ENCODE data around the gene TLR4.

The TLR4 gene

DNA sequence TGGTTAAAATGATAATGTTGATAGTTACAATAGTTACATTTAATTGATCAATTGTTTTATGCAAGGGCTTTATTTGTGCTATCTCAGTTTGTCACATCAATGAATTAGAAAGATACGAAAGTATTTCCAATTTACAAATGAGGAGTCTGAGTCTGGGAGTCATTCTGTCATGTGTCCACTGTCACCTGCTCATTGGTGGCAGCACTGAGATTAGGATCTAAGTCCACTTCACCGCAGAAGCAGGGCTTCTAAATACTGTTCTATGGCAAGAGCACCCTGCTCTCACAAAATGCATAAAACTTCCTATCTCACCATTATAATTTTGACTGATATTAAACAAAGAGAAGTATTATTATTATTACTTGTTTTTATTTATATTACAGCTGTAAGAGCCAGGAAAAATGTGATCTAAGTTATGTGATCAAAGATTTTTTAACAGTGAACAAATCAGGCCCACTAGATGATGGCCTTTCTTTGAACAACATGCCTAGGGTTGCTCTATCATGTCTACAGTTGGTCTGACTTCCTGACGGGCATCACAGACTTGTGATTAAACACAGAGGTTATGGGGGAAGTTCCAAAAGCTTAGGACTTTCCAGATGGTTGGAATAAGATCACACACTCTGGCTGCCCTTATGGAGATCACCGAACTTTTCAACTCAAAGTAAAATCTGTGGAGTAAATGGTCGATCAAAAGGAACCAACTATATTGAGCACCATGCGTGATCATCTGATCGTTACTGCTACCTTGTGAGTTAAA, 15.1 kb downstream of the TLR4 start:
- Histone ChIP-seq H3K4me3 (no peak overlapping the region), H3K4me2 (peak overlapping the region; percentile 69 to 87 (median 79)), H3K4me1 (peaks cover 34 to 99% (median 51%) of the 10 kb centered on the region in 10 experiments), H4K20me1 (peaks cover 0 to 20% (median 0%) of the 10 kb centered on the region in 11 experiments; a peak in 2 of 22 replicates), H3K9ac (peak overlapping the region in 3 of 11 experiments; percentile 53 to 73 (median 59); a peak in 5 of 22 replicates), H3K27ac (peak overlapping the region; percentile 68 to 84 (median 78); a peak in 19 of 22 replicates), H3K9me3 (replicated peaks in 1 of 11) (no peaks in the 10 kb centered on the region), H3K36me3 (peaks cover 0 to 18% (median 0%) of the 10 kb centered on the region in 11 experiments; a peak in 7 of 22 replicates), H3K27me3 (no peaks in the 10 kb centered on the region)
- TF ChIP-seq Cebpa-rat (IDR thresholded peaks at IDR 0.05), result no peak

DNA sequence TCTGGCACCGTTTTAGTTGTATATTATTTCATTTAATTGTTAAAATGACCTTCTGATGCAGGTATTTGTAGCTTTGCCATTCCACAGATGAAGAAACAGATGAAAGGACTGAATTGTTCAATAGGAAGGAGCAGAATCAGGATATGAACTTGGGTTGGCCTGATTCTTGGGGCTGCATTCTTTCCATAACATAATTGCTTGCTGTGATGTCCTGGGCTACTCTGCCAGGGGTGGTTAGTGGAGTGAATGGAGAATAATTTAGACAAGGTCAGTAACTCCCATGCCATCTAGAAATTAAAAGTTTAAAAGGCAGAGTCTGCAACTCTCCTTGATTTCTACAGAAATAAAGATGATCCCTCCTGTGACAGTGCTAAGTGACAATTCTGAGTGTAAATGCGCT, 15.9 kb downstream of the TLR4 start:
- peak overlapping the region in 7 of 11 experiments; percentile 17 to 87 (median 82); a peak in 10 of 22 replicates for H3K4me2 ChIP-seq
- no peaks in the 10 kb centered on the region for H3K9me3 ChIP-seq (replicated peaks in 1 of 11)
- H3K4me3 ChIP-seq, result no peak overlapping the region
- TF ChIP-seq Cebpa-rat (IDR thresholded peaks at IDR 0.05), result no peak
- no peak overlapping the region for H3K9ac ChIP-seq
- peaks cover 0 to 11% (median 0%) of the 10 kb centered on the region in 11 experiments; a peak in 3 of 22 replicates for H3K36me3 ChIP-seq
- H3K27ac ChIP-seq, result no peak overlapping the region
- no peaks in the 10 kb centered on the region for H3K27me3 ChIP-seq
- peaks cover 34 to 99% (median 52%) of the 10 kb centered on the region in 10 experiments for H3K4me1 ChIP-seq
- H4K20me1 ChIP-seq, result peaks cover 0 to 13% (median 0%) of the 10 kb centered on the region in 11 experiments; a peak in 2 of 22 replicates

DNA sequence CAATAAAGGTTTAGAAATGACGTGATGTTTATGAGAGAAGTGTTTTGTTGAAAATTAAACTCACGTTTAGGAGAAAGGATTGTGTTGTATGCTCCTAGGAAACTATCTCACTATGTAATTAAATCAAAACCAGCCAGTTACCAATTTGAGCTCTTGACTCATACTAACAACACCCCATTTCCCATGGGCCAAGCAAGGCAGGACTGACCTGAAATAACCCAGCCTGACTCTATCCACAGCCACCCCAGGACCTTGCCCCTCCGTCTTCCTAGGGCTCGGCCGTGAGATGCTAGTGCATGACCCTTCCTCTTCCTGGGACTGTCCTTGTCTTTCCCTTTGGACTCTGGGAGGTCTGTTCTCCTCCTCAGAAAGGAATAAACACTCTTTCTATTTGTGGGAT, 16.4 kb downstream of the TLR4 start:
- no peak overlapping the region for H3K4me3 ChIP-seq
- H3K9ac ChIP-seq, result no peak overlapping the region
- no peaks in the 10 kb centered on the region for H3K27me3 ChIP-seq
- no peak for TF ChIP-seq Cebpa-rat (IDR thresholded peaks at IDR 0.05)
- peaks cover 0 to 6% (median 0%) of the 10 kb centered on the region in 11 experiments; a peak in 3 of 22 replicates for H3K36me3 ChIP-seq
- peaks cover 34 to 99% (median 50%) of the 10 kb centered on the region in 10 experiments for H3K4me1 ChIP-seq
- no peak overlapping the region for H3K27ac ChIP-seq
- no peaks in the 10 kb centered on the region for H3K9me3 ChIP-seq (replicated peaks in 1 of 11)
- peak overlapping the region in 7 of 11 experiments; percentile 13 to 87 (median 31); a peak in 6 of 22 replicates for H3K4me2 ChIP-seq
- H4K20me1 ChIP-seq, result peaks cover 0 to 8% (median 0%) of the 10 kb centered on the region in 11 experiments; a peak in 2 of 22 replicates

DNA sequence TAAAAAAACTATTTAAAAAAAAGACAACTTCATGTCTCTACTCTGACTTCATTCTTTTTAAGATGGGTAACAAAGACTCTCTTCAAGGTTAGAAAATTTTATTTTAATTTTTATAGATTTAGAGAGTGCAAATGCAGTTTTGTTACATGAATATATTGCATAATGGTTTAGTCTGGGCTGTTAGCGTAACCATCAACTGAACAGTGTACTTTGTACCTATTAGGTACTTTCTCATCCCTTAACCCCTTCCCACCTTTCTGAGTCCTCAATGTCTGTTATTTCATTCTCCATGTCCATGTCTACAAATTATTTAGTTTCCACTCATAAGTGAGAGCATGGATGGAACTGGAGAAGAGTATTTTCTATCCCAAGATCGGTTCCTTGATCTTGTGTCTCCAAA, 16.8 kb downstream of the TLR4 start:
- H3K9me3 ChIP-seq (replicated peaks in 1 of 11), result no peaks in the 10 kb centered on the region
- no peak overlapping the region for H3K9ac ChIP-seq
- H3K4me3 ChIP-seq, result no peak overlapping the region
- H3K36me3 ChIP-seq, result peaks cover 0 to 2% (median 0%) of the 10 kb centered on the region in 11 experiments; a peak in 1 of 22 replicates
- no peak for TF ChIP-seq Cebpa-rat (IDR thresholded peaks at IDR 0.05)
- H3K27ac ChIP-seq, result no peak overlapping the region
- peaks cover 34 to 99% (median 49%) of the 10 kb centered on the region in 10 experiments for H3K4me1 ChIP-seq
- no peaks in the 10 kb centered on the region for H3K27me3 ChIP-seq
- H3K4me2 ChIP-seq, result peak overlapping the region in 4 of 11 experiments; percentile 17 to 87 (median 82); a peak in 3 of 22 replicates
- H4K20me1 ChIP-seq, result peaks cover 0 to 4% (median 0%) of the 10 kb centered on the region in 11 experiments; a peak in 1 of 22 replicates

DNA sequence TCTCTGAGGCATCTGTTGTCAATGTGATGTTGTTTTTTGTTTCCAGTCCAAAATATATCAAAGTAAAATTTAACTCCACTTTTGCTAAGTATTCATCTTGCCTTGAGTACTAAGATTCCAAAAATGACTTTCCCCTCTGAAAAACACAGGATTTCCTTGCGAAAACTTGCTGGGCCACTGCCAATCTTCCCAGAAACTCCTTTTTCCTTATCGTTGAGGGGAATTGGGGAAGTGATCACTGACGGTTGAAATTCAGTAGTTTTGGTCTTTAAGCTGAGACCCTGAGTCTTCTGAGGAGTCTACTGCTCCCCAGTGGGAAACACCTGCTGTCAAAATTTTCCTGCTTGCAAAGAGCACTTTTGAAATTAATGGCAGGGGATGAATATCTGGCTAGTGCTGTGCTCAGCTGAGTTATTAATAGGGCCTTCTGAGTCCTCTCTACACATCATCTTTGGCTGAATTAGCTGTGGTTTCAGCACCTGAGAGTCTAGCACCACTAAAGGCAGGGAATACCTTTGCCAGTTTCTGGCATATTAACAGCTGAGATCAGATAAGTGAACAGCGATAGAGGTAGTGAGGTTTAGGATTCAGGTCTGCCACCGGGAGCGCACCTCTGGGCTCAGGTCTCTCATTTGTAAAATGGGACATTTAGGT, 18.0 kb downstream of the TLR4 start:
- no peaks in the 10 kb centered on the region for H3K27me3 ChIP-seq
- H3K4me3 ChIP-seq, result no peak overlapping the region
- H3K36me3 ChIP-seq, result no peaks in the 10 kb centered on the region
- no peaks in the 10 kb centered on the region for H4K20me1 ChIP-seq
- peaks cover 34 to 89% (median 48%) of the 10 kb centered on the region in 10 experiments for H3K4me1 ChIP-seq
- TF ChIP-seq Cebpa-rat (IDR thresholded peaks at IDR 0.05), result no peak
- H3K27ac ChIP-seq, result no peak overlapping the region; a peak in 1 of 22 replicates
- H3K9me3 ChIP-seq (replicated peaks in 1 of 11), result no peaks in the 10 kb centered on the region
- peak overlapping the region in 1 of 11 experiments; percentile 32; a peak in 1 of 22 replicates for H3K9ac ChIP-seq
- peak overlapping the region; percentile 21 to 87 (median 44); a peak in 19 of 22 replicates for H3K4me2 ChIP-seq

DNA sequence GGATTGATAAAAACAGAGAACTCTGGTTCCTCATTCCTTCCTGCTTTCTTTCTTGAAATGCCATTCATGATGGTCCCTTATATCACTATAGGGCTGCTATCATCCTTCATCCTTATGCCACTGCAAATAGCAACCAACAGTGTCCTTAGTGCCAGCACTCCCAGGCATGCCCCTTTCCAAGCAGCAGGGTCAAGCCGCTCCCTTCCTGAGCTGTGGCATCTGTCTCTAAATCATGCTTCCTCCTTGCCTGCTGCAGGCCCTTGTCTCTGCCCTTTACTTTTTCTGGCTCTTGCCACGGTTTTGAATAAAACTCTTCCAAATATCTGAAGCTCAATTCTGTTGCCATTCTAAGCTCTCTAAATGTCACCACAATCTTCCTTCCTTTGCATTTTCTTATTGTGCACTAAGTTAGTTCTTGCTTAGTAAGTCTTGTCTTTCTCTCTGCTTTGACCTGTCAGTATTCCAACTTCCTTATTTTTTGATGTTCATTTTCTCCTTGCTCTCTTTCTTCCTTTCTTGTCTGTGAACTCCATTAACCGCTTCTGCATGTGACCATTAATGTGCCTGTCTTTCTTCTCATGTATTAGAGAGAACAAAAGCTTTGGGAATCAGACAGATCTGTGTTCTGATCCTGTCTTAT, 19.9 kb downstream of the TLR4 start:
- Histone ChIP-seq H3K27me3 (no peaks in the 10 kb centered on the region), H3K9ac (peak overlapping the region in 2 of 11 experiments; percentile 26 to 46; a peak in 3 of 22 replicates), H3K9me3 (replicated peaks in 1 of 11) (no peaks in the 10 kb centered on the region), H3K4me1 (peaks cover 18 to 78% (median 30%) of the 10 kb centered on the region in 10 experiments), H4K20me1 (no peaks in the 10 kb centered on the region), H3K4me2 (peak overlapping the region in 7 of 11 experiments; percentile 14 to 87 (median 63); a peak in 12 of 22 replicates), H3K27ac (peak overlapping the region in 6 of 11 experiments; percentile 27 to 70 (median 56); a peak in 11 of 22 replicates), H3K4me3 (no peak overlapping the region), H3K36me3 (no peaks in the 10 kb centered on the region)
- TF ChIP-seq Cebpa-rat (IDR thresholded peaks at IDR 0.05), result no peak

DNA sequence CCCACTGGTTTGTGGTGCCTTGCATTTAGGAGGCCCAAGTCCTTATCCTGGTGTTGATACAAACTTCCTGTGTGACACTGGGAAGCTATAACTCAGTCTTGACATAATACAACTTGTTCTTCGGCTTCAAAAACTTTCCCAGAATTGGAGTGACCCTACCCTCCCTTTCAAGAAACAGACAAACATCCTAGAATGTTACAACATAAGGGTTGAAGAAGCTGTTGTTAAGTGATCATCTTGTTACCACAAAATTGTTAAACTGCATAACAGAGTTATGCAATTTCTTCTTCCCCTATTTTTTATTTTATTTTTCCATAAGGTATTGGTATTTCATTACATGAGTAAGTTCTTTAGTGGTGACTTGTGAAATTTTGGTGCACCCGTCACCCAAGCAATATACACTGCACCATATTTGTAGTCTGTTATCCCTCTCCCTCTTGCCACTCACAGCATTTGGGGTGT, 21.3 kb downstream of the TLR4 start:
- Histone ChIP-seq H3K36me3 (no peaks in the 10 kb centered on the region), H3K4me2 (peak overlapping the region in 4 of 11 experiments; percentile 63 to 87 (median 74); a peak in 8 of 22 replicates), H3K27ac (peak overlapping the region in 5 of 11 experiments; percentile 45 to 70 (median 64); a peak in 9 of 22 replicates), H3K27me3 (no peaks in the 10 kb centered on the region), H3K9me3 (replicated peaks in 1 of 11) (no peaks in the 10 kb centered on the region), H3K9ac (peak overlapping the region in 1 of 11 experiments; percentile 46; a peak in 1 of 22 replicates), H3K4me3 (no peak overlapping the region), H4K20me1 (no peaks in the 10 kb centered on the region), H3K4me1 (peaks cover 8 to 72% (median 19%) of the 10 kb centered on the region in 10 experiments)
- TF ChIP-seq Cebpa-rat (IDR thresholded peaks at IDR 0.05), result 0 out of 22 replicates have a peak, but pooled peaks of 1 of the 11 experiments have one; percentile 5

DNA sequence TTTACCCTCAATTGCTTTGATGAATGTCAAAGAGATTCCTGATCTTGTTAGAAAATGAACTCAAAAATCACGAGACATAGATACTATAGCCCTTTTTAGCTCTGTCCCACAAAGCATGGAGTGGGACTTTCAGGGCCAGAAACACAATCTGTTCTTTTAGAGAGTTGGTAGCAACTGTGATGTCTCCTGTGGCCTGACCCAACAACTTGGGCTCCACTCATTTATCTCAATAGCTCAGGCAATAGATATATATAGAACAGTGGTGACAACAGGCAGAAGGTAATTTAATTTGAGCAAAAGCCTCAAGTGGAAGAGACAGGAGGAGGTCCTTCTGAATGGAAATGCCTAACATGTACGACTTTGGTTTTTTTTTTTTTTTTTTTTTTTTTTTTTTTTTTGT, 25.2 kb downstream of the TLR4 start:
- peak overlapping the region in 2 of 11 experiments; percentile 25 to 28; a peak in 1 of 22 replicates for H3K4me2 ChIP-seq
- H3K9me3 ChIP-seq (replicated peaks in 1 of 11), result no peaks in the 10 kb centered on the region
- H3K27ac ChIP-seq, result no peak overlapping the region
- peaks cover 0 to 52% (median 2%) of the 10 kb centered on the region in 10 experiments; a peak in 13 of 20 replicates for H3K4me1 ChIP-seq
- no peak overlapping the region for H3K4me3 ChIP-seq
- no peak overlapping the region for H3K9ac ChIP-seq
- H4K20me1 ChIP-seq, result no peaks in the 10 kb centered on the region; a peak in 1 of 22 replicates
- TF ChIP-seq Cebpa-rat (IDR thresholded peaks at IDR 0.05), result no peak
- no peaks in the 10 kb centered on the region for H3K27me3 ChIP-seq
- no peaks in the 10 kb centered on the region for H3K36me3 ChIP-seq
